ENCODE measurements around the gene PSORS1C1.

DNA sequence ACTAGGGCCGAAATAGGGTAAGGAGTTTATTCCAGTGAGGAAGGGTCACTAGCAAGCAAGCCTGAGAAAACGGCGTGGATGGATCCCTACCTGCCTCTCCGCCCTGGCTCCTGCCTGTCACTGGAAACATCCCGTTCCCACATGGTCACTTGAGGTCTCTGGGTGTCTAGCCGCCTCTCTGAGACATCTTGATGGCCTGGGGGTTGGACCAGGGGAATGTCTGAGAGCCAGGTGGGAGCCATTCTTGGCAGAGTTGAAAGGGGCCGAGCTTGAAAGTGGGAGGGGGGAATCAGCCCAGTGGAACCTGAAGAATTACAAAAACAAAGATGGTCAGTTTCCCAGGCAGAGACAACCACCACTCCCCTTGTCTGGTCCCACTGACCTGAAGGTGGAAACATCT lies 42.0 kb downstream of the PSORS1C1 start:
- no peak for TF ChIP-seq CTCF (IDR thresholded peaks at IDR 0.05)
- no peak for TF ChIP-seq POLR2A (IDR thresholded peaks at IDR 0.05)
